ENCODE results near the gene DLST. TPM values are rescaled to one million over a fixed set of nuclear protein-coding genes. Genes with fewer than 3 reads are reported as not detected.

DLST gene
- polyA plus RNA-seq, 1 donor: 140 TPM

Other genes with a start within 250 kb of the DLST start
- gene AREL1, start 168.8 kb upstream of the DLST start, polyA plus RNA-seq (ENCODE audit: insufficient read length): 42.2 TPM
- gene FCF1, start 168.8 kb upstream of the DLST start, polyA plus RNA-seq (ENCODE audit: insufficient read length): 64.3 TPM
- gene YLPM1, start 118.6 kb upstream of the DLST start, polyA plus RNA-seq (ENCODE audit: insufficient read length): 128 TPM
- gene PROX2, start 5.8 kb upstream of the DLST start, polyA plus RNA-seq (ENCODE audit: insufficient read length): 4.3 TPM
- gene RPS6KL1, start 41.3 kb downstream of the DLST start, polyA plus RNA-seq (ENCODE audit: insufficient read length): 0.91 TPM
- gene PGF, start 73.7 kb downstream of the DLST start, polyA plus RNA-seq (ENCODE audit: insufficient read length): 5.5 TPM
- gene EIF2B2, start 121.0 kb downstream of the DLST start, polyA plus RNA-seq (ENCODE audit: insufficient read length): 63.3 TPM
- 46.7 TPM for gene MLH3, start 169.6 kb downstream of the DLST start, polyA plus RNA-seq (ENCODE audit: insufficient read length)
- 58.5 TPM for gene ACYP1, start 182.1 kb downstream of the DLST start, polyA plus RNA-seq (ENCODE audit: insufficient read length)
- 7.8 TPM for gene ZC2HC1C, start 187.7 kb downstream of the DLST start, polyA plus RNA-seq (ENCODE audit: insufficient read length)
- 154 TPM for gene NEK9, start 245.1 kb downstream of the DLST start, polyA plus RNA-seq (ENCODE audit: insufficient read length)